HFFc6 (cell line): Measurements from ENCODE around the gene RAPGEF4. TPM values are rescaled to one million over a fixed set of nuclear protein-coding genes. Genes with fewer than 3 reads are reported as not detected.

Source experiments
- DNase-seq: peaks from one replicate; pipeline ENCODE4 v3.0.0-alpha.2; 2018
- H3K27ac Mint-ChIP-seq: 2 replicates; pipeline ENCODE4 v1.8.0; 2020; ENCODE audit warnings: mild to moderate bottlenecking, mixed read lengths
- H3K27me3 Mint-ChIP-seq: 2 replicates; pipeline ENCODE4 v1.8.0; 2021; ENCODE audit warnings: mild to moderate bottlenecking, moderate library complexity, mixed read lengths; ENCODE audit not compliant: insufficient read depth
- H3K36me3 Mint-ChIP-seq: 2 replicates; pipeline ENCODE4 v1.8.0; 2021; ENCODE audit warnings: low read depth, mixed read lengths
- H3K4me1 Mint-ChIP-seq: 2 replicates; pipeline ENCODE4 v1.8.0; 2020; ENCODE audit warnings: low read depth, mixed read lengths
- H3K4me3 Mint-ChIP-seq: 2 replicates; pipeline ENCODE4 v1.8.0; 2020; ENCODE audit warnings: mild to moderate bottlenecking, moderate library complexity, mixed read lengths
- H3K9me3 Mint-ChIP-seq: 2 replicates; pipeline ENCODE4 v1.8.0; 2020; ENCODE audit warnings: mild to moderate bottlenecking, mixed read lengths
- CTCF ChIP-seq: fragments of 200-600 bp; sonication (generic); IDR thresholded peaks from 2 replicates; pipeline ENCODE4 v1.5.0; 2021; ENCODE audit warnings: antibody characterized with exemption, mild to moderate bottlenecking
- total RNA-seq, 6 experiments: library from RNA; stranded (reverse); fragmentation: NEBNext Ultra II Directional; extraction: Animal tissue kit (Norgen Biotek cat#: 25700); gene quantifications; 2 replicates in 1 of 6; 3 replicates in 5 of 6; pipeline ENCODE4 v1.2.3, GENCODE V29; 2021

The RAPGEF4 gene
- total RNA-seq, 6 experiments from 2014 or later, result 0.14 to 0.37 (median 0.18) TPM

- no peak overlapping the region for H3K4me3 Mint-ChIP-seq
- no peaks in the 10 kb centered on the region for H3K36me3 Mint-ChIP-seq
- no peak overlapping the region for H3K27ac Mint-ChIP-seq
- DNase-seq, result no peak
- no peak for TF ChIP-seq CTCF
- no peaks in the 10 kb centered on the region; the same call in 1 of the 2 replicates for H3K27me3 Mint-ChIP-seq
- peaks cover 40% of the 10 kb centered on the region for H3K4me1 Mint-ChIP-seq
- H3K9me3 Mint-ChIP-seq, result no peaks in the 10 kb centered on the region
Measured at GRCh38 chr2:172863341-172863740, 127.7 kb downstream of the RAPGEF4 start.

GRCh38 chr2:172864182-172864581 is 128.5 kb downstream of the RAPGEF4 start:
- Mint-ChIP-seq H3K27me3 (no peaks in the 10 kb centered on the region; the same call in 1 of the 2 replicates), H3K9me3 (no peaks in the 10 kb centered on the region), H3K27ac (no peak overlapping the region), H3K4me3 (no peak overlapping the region), H3K4me1 (peaks cover 38% of the 10 kb centered on the region), H3K36me3 (no peaks in the 10 kb centered on the region)
- TF ChIP-seq CTCF, result peak; percentile 88
- DNase-seq, result no peak

GRCh38 chr2:172865422-172865821 is 129.8 kb downstream of the RAPGEF4 start:
- Mint-ChIP-seq H3K4me1 (peaks cover 26% of the 10 kb centered on the region), H3K36me3 (no peaks in the 10 kb centered on the region), H3K27ac (no peak overlapping the region), H3K9me3 (no peaks in the 10 kb centered on the region), H3K4me3 (no peak overlapping the region), H3K27me3 (no peaks in the 10 kb centered on the region; the same call in 1 of the 2 replicates)
- peak; percentile 77 for TF ChIP-seq CTCF
- DNase-seq, result peak; percentile 6

- no peaks in the 10 kb centered on the region for H3K36me3 Mint-ChIP-seq
Measured at GRCh38 chr2:172869861-172870260, 134.2 kb downstream of the RAPGEF4 start.

GRCh38 chr2:172870396-172870795 is 134.8 kb downstream of the RAPGEF4 start:
- no peak for DNase-seq
- Mint-ChIP-seq H3K36me3 (no peaks in the 10 kb centered on the region), H3K27ac (no peak overlapping the region), H3K4me3 (no peak overlapping the region), H3K9me3 (peaks cover under 1% of the 10 kb centered on the region), H3K27me3 (no peaks in the 10 kb centered on the region), H3K4me1 (peaks cover 8% of the 10 kb centered on the region; the same call in 1 of the 2 replicates)
- TF ChIP-seq CTCF, result no peak

More at GRCh38 chr2:172869861-172870260, 134.2 kb downstream of the RAPGEF4 start:
- no peaks in the 10 kb centered on the region for H3K9me3 Mint-ChIP-seq
- no peak overlapping the region for H3K27ac Mint-ChIP-seq
- H3K27me3 Mint-ChIP-seq, result no peaks in the 10 kb centered on the region
- no peak for TF ChIP-seq CTCF
- H3K4me3 Mint-ChIP-seq, result no peak overlapping the region
- no peak for DNase-seq
- peaks cover 12% of the 10 kb centered on the region; the same call in 1 of the 2 replicates for H3K4me1 Mint-ChIP-seq
